ENCODE results near the gene TSPYL1. TPM values are rescaled to one million over a fixed set of nuclear protein-coding genes. Genes with fewer than 3 reads are reported as not detected.

The TSPYL1 gene
- total RNA-seq, 2 donors from 2014 or later: 199 to 216 TPM

- no peak overlapping the region for H3K4me3 Mint-ChIP-seq
- ATAC-seq: no peak
- peaks cover 5% of the 10 kb centered on the region for H3K36me3 Mint-ChIP-seq (ENCODE audit: low read depth)
- peaks cover 19% of the 10 kb centered on the region for H3K4me1 Mint-ChIP-seq
- H3K27me3 Mint-ChIP-seq: no peaks in the 10 kb centered on the region
- no peak for DNase-seq
- H3K9me3 ChIP-seq (ENCODE audit: control insufficient read depth, low read length, poor library complexity, severe bottlenecking): no peaks in the 10 kb centered on the region
- H3K27ac Mint-ChIP-seq: peak overlapping the region; percentile 21
Measured at GRCh38 chr6:116267836-116268588, 11.7 kb downstream of the TSPYL1 start.

GRCh38 chr6:116266803-116267202 lies 12.9 kb downstream of the TSPYL1 start:
- peaks cover 17% of the 10 kb centered on the region for H3K4me1 Mint-ChIP-seq
- no peaks in the 10 kb centered on the region for H3K9me3 ChIP-seq (ENCODE audit: control insufficient read depth, low read length, poor library complexity, severe bottlenecking)
- ATAC-seq: no peak
- H3K27ac Mint-ChIP-seq: no peak overlapping the region
- H3K36me3 Mint-ChIP-seq (ENCODE audit: low read depth): peaks cover 5% of the 10 kb centered on the region
- H3K27me3 Mint-ChIP-seq: no peaks in the 10 kb centered on the region
- no peak for DNase-seq
- no peak overlapping the region for H3K4me3 Mint-ChIP-seq

GRCh38 chr6:116265041-116265829 lies 14.5 kb downstream of the TSPYL1 start:
- H3K4me1 Mint-ChIP-seq: peaks cover 13% of the 10 kb centered on the region
- H3K27me3 Mint-ChIP-seq: no peaks in the 10 kb centered on the region
- ATAC-seq: no peak
- H3K4me3 Mint-ChIP-seq: no peak overlapping the region
- no peak for DNase-seq
- H3K36me3 Mint-ChIP-seq (ENCODE audit: low read depth): peaks cover 5% of the 10 kb centered on the region
- H3K27ac Mint-ChIP-seq: no peak overlapping the region
- no peaks in the 10 kb centered on the region for H3K9me3 ChIP-seq (ENCODE audit: control insufficient read depth, low read length, poor library complexity, severe bottlenecking)

DNA sequence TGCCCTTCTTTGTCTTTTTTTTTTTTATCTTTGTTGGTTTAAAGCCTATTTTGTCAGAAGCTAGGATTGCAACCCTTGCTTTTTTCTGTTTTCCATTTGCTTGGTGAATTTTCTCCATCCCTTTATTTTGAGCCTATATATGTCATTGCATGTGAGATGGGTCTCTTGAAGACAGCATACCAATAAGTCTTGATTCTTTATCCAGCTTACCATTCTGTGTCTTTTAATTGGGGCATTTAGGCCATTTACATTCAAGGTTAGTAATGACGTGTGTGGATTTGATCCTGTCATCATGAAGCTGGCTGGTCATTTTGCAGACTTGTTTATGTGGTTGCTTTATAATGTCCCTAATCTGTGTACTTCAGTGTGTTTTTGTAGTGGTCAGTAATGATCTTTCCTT lies 16.4 kb downstream of the TSPYL1 start:
- DNase-seq (no peak), ATAC-seq (no peak)
- H3K9me3 ChIP-seq (ENCODE audit: control insufficient read depth, low read length, poor library complexity, severe bottlenecking): no peaks in the 10 kb centered on the region
- Mint-ChIP-seq H3K36me3 (ENCODE audit: low read depth) (peaks cover 5% of the 10 kb centered on the region), H3K4me3 (no peak overlapping the region), H3K27me3 (no peaks in the 10 kb centered on the region), H3K27ac (no peak overlapping the region), H3K4me1 (peaks cover 6% of the 10 kb centered on the region)

DNA sequence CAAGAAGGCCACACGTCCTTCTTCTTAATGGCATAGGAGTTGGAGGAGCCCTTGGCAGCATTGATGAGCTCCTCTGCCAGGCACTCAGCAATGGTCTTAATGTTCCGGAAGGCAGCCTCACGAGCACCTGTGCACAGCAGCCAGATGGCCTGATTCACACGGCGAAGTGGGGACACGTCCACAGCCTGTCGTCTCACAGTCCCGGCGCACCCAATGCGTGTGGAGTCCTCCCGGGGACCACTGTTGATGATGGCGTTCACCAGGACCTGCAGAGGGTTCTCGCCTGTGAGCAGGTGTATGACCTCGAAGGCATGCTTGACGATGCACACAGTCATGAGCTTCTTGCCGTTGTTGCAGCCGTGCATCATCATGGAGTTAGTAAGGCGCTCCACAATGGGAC lies 21.2 kb downstream of the TSPYL1 start:
- Mint-ChIP-seq H3K27me3 (no peaks in the 10 kb centered on the region), H3K27ac (no peak overlapping the region)

DNA sequence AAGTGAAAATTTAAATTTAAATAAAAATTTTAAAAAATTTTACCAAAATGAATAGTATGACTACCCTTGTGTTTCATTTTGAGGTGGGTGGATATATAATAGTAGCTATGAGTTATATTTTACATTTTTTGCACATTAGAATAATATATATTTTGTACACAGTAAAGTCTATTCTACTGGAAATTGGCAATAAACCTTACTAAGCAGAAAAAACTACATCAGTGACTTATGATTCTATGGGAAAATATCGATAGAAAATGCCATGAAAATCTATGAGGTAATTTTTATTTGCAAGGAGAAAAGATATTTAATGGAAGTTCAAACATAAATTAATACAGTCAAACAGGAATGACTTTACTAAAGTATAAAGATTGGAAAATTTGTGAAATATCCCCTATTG lies 23.0 kb downstream of the TSPYL1 start:
- ATAC-seq (no peak), DNase-seq (no peak)
- H3K4me1 Mint-ChIP-seq: peaks cover 11% of the 10 kb centered on the region
- no peak overlapping the region for H3K4me3 Mint-ChIP-seq
- no peaks in the 10 kb centered on the region for H3K9me3 ChIP-seq (ENCODE audit: control insufficient read depth, low read length, poor library complexity, severe bottlenecking)
- no peaks in the 10 kb centered on the region for H3K36me3 Mint-ChIP-seq (ENCODE audit: low read depth)
- H3K27ac Mint-ChIP-seq: no peak overlapping the region
- H3K27me3 Mint-ChIP-seq: no peaks in the 10 kb centered on the region

More for the DNA sequence above, 21.2 kb downstream of the TSPYL1 start:
- H3K36me3 Mint-ChIP-seq (ENCODE audit: low read depth): no peaks in the 10 kb centered on the region
- H3K4me3 Mint-ChIP-seq: no peak overlapping the region
- H3K9me3 ChIP-seq (ENCODE audit: control insufficient read depth, low read length, poor library complexity, severe bottlenecking): no peaks in the 10 kb centered on the region
- peaks cover 3% of the 10 kb centered on the region for H3K4me1 Mint-ChIP-seq
- DNase-seq (no peak), ATAC-seq (no peak)

DNA sequence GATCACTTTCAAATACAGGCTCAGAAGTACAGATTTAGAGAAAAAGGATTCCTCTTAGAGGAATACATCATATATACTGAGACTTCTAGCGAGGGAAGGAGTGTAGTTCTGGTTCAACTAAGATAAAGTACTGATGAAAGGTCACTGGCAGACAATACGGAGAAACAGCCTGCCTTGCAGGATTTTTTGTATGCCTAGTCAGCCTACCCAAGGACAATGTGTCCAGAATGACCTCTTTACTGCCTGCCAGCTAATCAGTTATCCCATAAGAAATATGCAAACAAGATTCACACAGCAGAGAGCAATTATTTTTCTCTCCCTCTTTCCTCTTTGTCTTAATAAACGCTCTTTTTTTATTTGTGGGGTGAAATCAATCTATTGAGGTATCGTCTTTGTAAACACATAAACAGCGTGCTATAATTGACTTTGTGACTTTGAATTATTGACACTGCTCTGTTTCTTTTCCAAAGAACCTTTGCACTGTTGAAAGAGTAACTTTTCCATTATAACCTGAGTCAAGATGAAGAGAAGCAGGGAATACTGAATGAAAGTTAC lies 24.4 kb downstream of the TSPYL1 start:
- no peak for ATAC-seq
- Mint-ChIP-seq H3K27ac (no peak overlapping the region), H3K36me3 (ENCODE audit: low read depth) (no peaks in the 10 kb centered on the region), H3K4me1 (peaks cover 23% of the 10 kb centered on the region), H3K27me3 (no peaks in the 10 kb centered on the region), H3K4me3 (no peak overlapping the region)
- DNase-seq: no peak
- no peaks in the 10 kb centered on the region for H3K9me3 ChIP-seq (ENCODE audit: control insufficient read depth, low read length, poor library complexity, severe bottlenecking)

DNA sequence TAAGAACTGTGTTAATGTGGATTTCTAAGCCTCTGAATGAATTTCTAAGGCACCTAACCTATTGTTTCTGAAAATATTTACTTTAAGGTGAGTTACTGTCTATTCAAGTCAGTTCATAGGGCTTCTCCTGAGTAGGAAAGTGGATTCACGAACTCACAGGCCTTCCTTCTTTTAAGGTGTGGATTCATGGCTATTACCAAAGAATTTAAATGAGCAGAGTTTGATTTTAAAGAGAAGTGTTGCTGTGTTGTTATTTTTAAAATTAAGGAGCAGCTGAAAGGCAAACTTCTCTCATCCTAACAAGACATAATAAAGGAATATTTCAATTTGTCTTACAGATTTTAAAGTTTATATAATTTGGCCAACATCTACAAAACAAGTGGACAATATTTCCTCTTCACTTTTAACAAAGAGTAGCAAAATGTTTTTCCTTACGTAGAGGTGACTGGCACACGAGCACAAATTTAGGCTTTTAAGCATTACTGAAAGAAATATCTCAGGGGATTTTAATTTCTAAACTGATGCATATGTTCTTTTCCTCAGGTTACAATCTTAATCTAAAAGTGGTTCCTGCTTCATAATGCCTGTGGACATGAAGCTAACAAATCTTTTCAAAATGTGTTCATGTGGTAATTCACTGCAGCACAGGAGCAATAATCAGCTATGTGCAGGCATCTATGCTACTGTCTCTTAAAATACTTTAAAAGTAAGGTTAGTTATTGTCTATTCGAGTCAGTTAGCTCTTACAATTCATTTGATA lies 25.3 kb downstream of the TSPYL1 start:
- DNase-seq (no peak), ATAC-seq (no peak)
- no peak overlapping the region for H3K4me3 Mint-ChIP-seq
- H3K9me3 ChIP-seq (ENCODE audit: control insufficient read depth, low read length, poor library complexity, severe bottlenecking): no peaks in the 10 kb centered on the region
- H3K4me1 Mint-ChIP-seq: peaks cover 26% of the 10 kb centered on the region
- H3K27me3 Mint-ChIP-seq: no peaks in the 10 kb centered on the region
- H3K27ac Mint-ChIP-seq: no peak overlapping the region
- no peaks in the 10 kb centered on the region for H3K36me3 Mint-ChIP-seq (ENCODE audit: low read depth)

DNA sequence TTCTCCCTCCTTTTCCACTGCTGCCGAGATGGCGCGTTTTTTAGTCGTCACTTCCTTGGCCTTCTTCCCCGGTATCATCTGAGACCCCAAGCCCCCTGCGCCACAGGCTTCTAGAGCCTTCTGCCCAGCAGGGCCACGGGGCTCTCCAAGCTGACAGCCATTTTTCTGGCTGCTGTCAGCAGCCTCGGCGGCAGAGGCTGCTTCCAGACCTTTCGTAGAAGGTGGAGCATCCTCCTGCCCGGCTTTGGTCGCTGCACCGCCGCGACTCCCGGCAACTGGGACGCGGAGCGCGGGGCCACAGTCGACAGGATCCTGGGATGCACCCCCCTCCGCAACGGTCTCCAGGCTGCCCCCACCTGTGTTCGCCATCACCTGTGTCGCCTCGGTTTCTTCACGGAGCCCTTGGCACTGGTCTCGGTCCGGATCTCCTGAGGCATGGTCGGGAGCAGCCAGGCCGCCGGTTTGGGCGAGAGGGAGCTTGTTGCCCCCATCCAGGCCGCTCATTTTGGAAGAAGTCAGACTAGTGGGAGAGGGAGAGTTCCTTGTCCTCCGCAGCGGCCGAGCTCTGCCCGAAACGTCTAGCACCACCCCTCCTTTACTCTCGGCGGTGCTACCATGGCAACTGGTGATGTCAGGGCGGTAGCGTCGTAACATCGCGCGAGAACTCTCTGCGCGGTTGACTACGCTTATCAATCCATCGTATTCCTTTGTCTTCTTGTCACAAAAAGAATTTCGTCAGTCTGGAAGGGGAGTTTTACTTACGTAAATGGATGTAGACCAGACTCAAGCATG lies 26.0 kb downstream of the TSPYL1 start, which contains the start of gene TSPYL4:
TSS of gene TSPYL4 (minus strand) at position 571 of the 792 bp plus-strand sequence. CDS start at position 504, 67 bp downstream.
- no peak within 1 kb of the TSS for H3K4me3 Mint-ChIP-seq
- H3K27ac Mint-ChIP-seq: no peak within 1 kb of the TSS
- DNase-seq (peak; percentile 79 to 86 (median 85)), ATAC-seq (peak; percentile 97)
- no peaks in the 10 kb centered on the region for H3K27me3 Mint-ChIP-seq
- no peaks in the 10 kb centered on the region for H3K36me3 Mint-ChIP-seq (ENCODE audit: low read depth)
- no peaks in the 10 kb centered on the region for H3K9me3 ChIP-seq (ENCODE audit: control insufficient read depth, low read length, poor library complexity, severe bottlenecking)
- peaks cover 27% of the 10 kb centered on the region for H3K4me1 Mint-ChIP-seq

DNA sequence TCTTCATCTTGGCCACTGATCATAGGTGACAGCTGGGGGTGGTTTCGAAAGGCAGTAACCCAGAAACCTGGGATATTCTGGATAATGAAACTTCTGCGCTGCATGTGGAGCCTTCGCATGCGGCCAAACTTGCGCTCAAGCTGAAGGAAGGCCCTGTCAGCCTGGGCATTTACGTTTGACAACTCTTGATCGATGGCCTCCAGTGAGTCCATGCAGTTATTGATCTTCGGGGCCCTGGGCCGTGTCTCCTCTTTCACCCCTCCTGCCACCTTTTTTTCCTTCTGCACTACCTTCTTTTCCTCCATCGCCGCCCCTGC lies 26.6 kb downstream of the TSPYL1 start:
- no peaks in the 10 kb centered on the region for H3K27me3 Mint-ChIP-seq
- DNase-seq: no peak
- peaks cover 33% of the 10 kb centered on the region for H3K4me1 Mint-ChIP-seq

DNA sequence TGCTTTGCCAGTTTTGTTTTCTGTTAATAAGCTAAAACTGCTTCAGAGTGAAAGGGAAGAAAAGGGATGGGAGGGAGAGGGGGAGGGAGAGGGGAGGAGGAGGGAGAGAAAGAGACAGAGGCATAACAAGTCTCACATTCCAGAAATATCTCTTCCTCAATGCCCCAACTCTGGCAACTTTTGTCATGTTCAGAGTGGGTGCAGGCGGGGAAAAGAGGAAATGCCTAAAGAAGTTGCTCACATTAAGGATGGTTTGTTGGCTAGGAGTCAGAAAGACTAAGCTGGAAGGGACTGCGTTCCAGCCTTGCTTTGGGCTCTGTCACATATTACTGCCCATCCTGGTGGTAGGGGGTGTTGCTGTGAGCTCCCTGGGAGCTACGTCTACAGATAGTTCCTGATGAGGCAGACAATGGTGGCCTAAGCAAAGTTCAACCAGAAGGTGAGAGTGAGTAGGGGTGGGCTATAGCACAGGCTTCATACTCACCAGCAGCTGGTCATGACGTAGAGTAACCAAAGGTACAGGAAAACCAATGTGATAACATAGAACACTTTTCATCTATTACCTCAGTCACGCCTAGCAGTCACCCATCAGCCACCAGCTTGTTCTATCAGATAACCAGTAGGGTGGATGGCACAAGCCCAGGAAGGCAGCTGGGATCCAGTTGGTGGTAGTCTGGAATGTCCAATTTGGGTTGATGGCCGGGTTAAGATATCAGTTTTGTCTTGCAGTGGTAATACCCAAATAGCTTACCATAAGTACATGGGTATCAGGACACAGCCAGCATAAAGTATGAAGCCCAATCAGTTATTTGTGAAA lies 28.0 kb downstream of the TSPYL1 start:
- ATAC-seq (no peak), DNase-seq (no peak)
- no peaks in the 10 kb centered on the region for H3K9me3 ChIP-seq (ENCODE audit: control insufficient read depth, low read length, poor library complexity, severe bottlenecking)
- no peak overlapping the region for H3K27ac Mint-ChIP-seq
- H3K4me1 Mint-ChIP-seq: peaks cover 32% of the 10 kb centered on the region
- peak overlapping the region; percentile 45 for H3K4me3 Mint-ChIP-seq
- H3K36me3 Mint-ChIP-seq (ENCODE audit: low read depth): no peaks in the 10 kb centered on the region
- H3K27me3 Mint-ChIP-seq: no peaks in the 10 kb centered on the region

More for the DNA sequence above, 26.6 kb downstream of the TSPYL1 start:
- no peaks in the 10 kb centered on the region for H3K36me3 Mint-ChIP-seq (ENCODE audit: low read depth)
- H3K4me3 Mint-ChIP-seq: no peak overlapping the region
- H3K27ac Mint-ChIP-seq: no peak overlapping the region
- no peak for ATAC-seq
- H3K9me3 ChIP-seq (ENCODE audit: control insufficient read depth, low read length, poor library complexity, severe bottlenecking): no peaks in the 10 kb centered on the region

GRCh38 chr6:116248577-116248976 lies 31.2 kb downstream of the TSPYL1 start:
- H3K4me1 Mint-ChIP-seq: peaks cover 32% of the 10 kb centered on the region
- H3K36me3 Mint-ChIP-seq (ENCODE audit: low read depth): no peaks in the 10 kb centered on the region
- H3K4me3 Mint-ChIP-seq: no peak overlapping the region
- H3K27me3 Mint-ChIP-seq: no peaks in the 10 kb centered on the region
- peak overlapping the region; percentile 29 for H3K27ac Mint-ChIP-seq
- ATAC-seq (no peak), DNase-seq (no peak)
- no peaks in the 10 kb centered on the region for H3K9me3 ChIP-seq (ENCODE audit: control insufficient read depth, low read length, poor library complexity, severe bottlenecking)

Data from T-helper 17 cell (primary cell).